Measurements from ENCODE around the gene TLR4.

TLR4 gene

GRCh38 chr9:117704024-117704575 is at the start of gene TLR4:
TSS of gene TLR4 (plus strand) at chr9:117704403. CDS start at chr9:117704473, 70 bp downstream.
- no peak within 1 kb of the TSS for H3K27ac Mint-ChIP-seq
- H3K4me1 Mint-ChIP-seq (ENCODE audit: low read depth) = peaks cover 8% of the 10 kb centered on the region
- H3K27me3 Mint-ChIP-seq = peaks cover 5% of the 10 kb centered on the region
- H3K9me3 Mint-ChIP-seq = peaks cover 4% of the 10 kb centered on the region
- peak within 1 kb of the TSS; percentile 37 for H3K4me3 Mint-ChIP-seq
- peaks cover 6% of the 10 kb centered on the region for H3K36me3 Mint-ChIP-seq (ENCODE audit: low read depth)

- no peaks in the 10 kb centered on the region for H3K36me3 Mint-ChIP-seq (ENCODE audit: low read depth)
- no peaks in the 10 kb centered on the region for H3K27me3 Mint-ChIP-seq
- no peak overlapping the region for H3K27ac Mint-ChIP-seq
- H3K4me3 Mint-ChIP-seq = no peak overlapping the region
- no peaks in the 10 kb centered on the region for H3K4me1 Mint-ChIP-seq (ENCODE audit: low read depth)
- H3K9me3 Mint-ChIP-seq = peaks cover 4% of the 10 kb centered on the region
These were observed 48.2 kb upstream of the TLR4 start for GRCh38 chr9:117656002-117656401.

GRCh38 chr9:117662651-117663050 is 41.6 kb upstream of the TLR4 start:
- H3K4me1 Mint-ChIP-seq (ENCODE audit: low read depth) = no peaks in the 10 kb centered on the region

GRCh38 chr9:117664419-117664818 is 39.8 kb upstream of the TLR4 start:
- peaks cover 4% of the 10 kb centered on the region for H3K9me3 Mint-ChIP-seq

More at GRCh38 chr9:117662651-117663050, 41.6 kb upstream of the TLR4 start:
- no peak overlapping the region for H3K27ac Mint-ChIP-seq
- peaks cover 4% of the 10 kb centered on the region for H3K9me3 Mint-ChIP-seq
- H3K27me3 Mint-ChIP-seq = no peaks in the 10 kb centered on the region
- H3K36me3 Mint-ChIP-seq (ENCODE audit: low read depth) = no peaks in the 10 kb centered on the region
- H3K4me3 Mint-ChIP-seq = no peak overlapping the region

GRCh38 chr9:117665601-117666385 is 38.4 kb upstream of the TLR4 start:
- H3K27me3 Mint-ChIP-seq = no peaks in the 10 kb centered on the region
- no peaks in the 10 kb centered on the region for H3K9me3 Mint-ChIP-seq
- H3K4me1 Mint-ChIP-seq (ENCODE audit: low read depth) = no peaks in the 10 kb centered on the region
- no peak overlapping the region for H3K27ac Mint-ChIP-seq
- H3K36me3 Mint-ChIP-seq (ENCODE audit: low read depth) = no peaks in the 10 kb centered on the region
- no peak overlapping the region for H3K4me3 Mint-ChIP-seq

More at GRCh38 chr9:117664419-117664818, 39.8 kb upstream of the TLR4 start:
- no peaks in the 10 kb centered on the region for H3K27me3 Mint-ChIP-seq
- H3K4me1 Mint-ChIP-seq (ENCODE audit: low read depth) = no peaks in the 10 kb centered on the region
- H3K27ac Mint-ChIP-seq = no peak overlapping the region
- no peak overlapping the region for H3K4me3 Mint-ChIP-seq
- H3K36me3 Mint-ChIP-seq (ENCODE audit: low read depth) = no peaks in the 10 kb centered on the region

GRCh38 chr9:117671468-117671867 is 32.7 kb upstream of the TLR4 start:
- Mint-ChIP-seq H3K27ac (no peak overlapping the region), H3K4me1 (ENCODE audit: low read depth) (no peaks in the 10 kb centered on the region), H3K36me3 (ENCODE audit: low read depth) (no peaks in the 10 kb centered on the region), H3K4me3 (no peak overlapping the region), H3K9me3 (peaks cover 4% of the 10 kb centered on the region), H3K27me3 (peaks cover 6% of the 10 kb centered on the region)

- Mint-ChIP-seq H3K27me3 (peaks cover 6% of the 10 kb centered on the region), H3K4me1 (ENCODE audit: low read depth) (no peaks in the 10 kb centered on the region), H3K36me3 (ENCODE audit: low read depth) (no peaks in the 10 kb centered on the region), H3K9me3 (peaks cover 4% of the 10 kb centered on the region), H3K4me3 (no peak overlapping the region), H3K27ac (no peak overlapping the region)
These were observed 31.8 kb upstream of the TLR4 start for GRCh38 chr9:117672369-117672768.

- Mint-ChIP-seq H3K4me1 (ENCODE audit: low read depth) (no peaks in the 10 kb centered on the region), H3K27ac (no peak overlapping the region), H3K9me3 (peaks cover 4% of the 10 kb centered on the region), H3K36me3 (ENCODE audit: low read depth) (no peaks in the 10 kb centered on the region), H3K27me3 (peaks cover 12% of the 10 kb centered on the region), H3K4me3 (no peak overlapping the region)
These were observed 26.6 kb upstream of the TLR4 start for GRCh38 chr9:117677572-117677971.

GRCh38 chr9:117678871-117679270 is 25.3 kb upstream of the TLR4 start:
- Mint-ChIP-seq H3K4me3 (no peak overlapping the region), H3K27me3 (peaks cover 12% of the 10 kb centered on the region)

GRCh38 chr9:117679416-117679815 is 24.8 kb upstream of the TLR4 start:
- no peak overlapping the region for H3K27ac Mint-ChIP-seq
- H3K4me3 Mint-ChIP-seq = no peak overlapping the region
- peaks cover 18% of the 10 kb centered on the region for H3K27me3 Mint-ChIP-seq
- peaks cover 4% of the 10 kb centered on the region for H3K9me3 Mint-ChIP-seq
- no peaks in the 10 kb centered on the region for H3K36me3 Mint-ChIP-seq (ENCODE audit: low read depth)
- no peaks in the 10 kb centered on the region for H3K4me1 Mint-ChIP-seq (ENCODE audit: low read depth)

More at GRCh38 chr9:117678871-117679270, 25.3 kb upstream of the TLR4 start:
- no peaks in the 10 kb centered on the region for H3K4me1 Mint-ChIP-seq (ENCODE audit: low read depth)
- H3K27ac Mint-ChIP-seq = no peak overlapping the region
- H3K9me3 Mint-ChIP-seq = peaks cover 4% of the 10 kb centered on the region
- H3K36me3 Mint-ChIP-seq (ENCODE audit: low read depth) = no peaks in the 10 kb centered on the region

GRCh38 chr9:117681888-117682287 is 22.3 kb upstream of the TLR4 start:
- Mint-ChIP-seq H3K27me3 (peaks cover 22% of the 10 kb centered on the region), H3K36me3 (ENCODE audit: low read depth) (no peaks in the 10 kb centered on the region), H3K27ac (no peak overlapping the region), H3K4me3 (no peak overlapping the region), H3K9me3 (no peaks in the 10 kb centered on the region), H3K4me1 (ENCODE audit: low read depth) (no peaks in the 10 kb centered on the region)

GRCh38 chr9:117682955-117683710 is 21.1 kb upstream of the TLR4 start:
- H3K27me3 Mint-ChIP-seq = peaks cover 23% of the 10 kb centered on the region
- H3K9me3 Mint-ChIP-seq = peaks cover 4% of the 10 kb centered on the region
- H3K4me3 Mint-ChIP-seq = no peak overlapping the region
- H3K36me3 Mint-ChIP-seq (ENCODE audit: low read depth) = no peaks in the 10 kb centered on the region
- no peak overlapping the region for H3K27ac Mint-ChIP-seq
- no peaks in the 10 kb centered on the region for H3K4me1 Mint-ChIP-seq (ENCODE audit: low read depth)

GRCh38 chr9:117687532-117687931 is 16.7 kb upstream of the TLR4 start:
- Mint-ChIP-seq H3K27me3 (peaks cover 17% of the 10 kb centered on the region), H3K27ac (no peak overlapping the region), H3K4me1 (ENCODE audit: low read depth) (no peaks in the 10 kb centered on the region), H3K36me3 (ENCODE audit: low read depth) (no peaks in the 10 kb centered on the region), H3K9me3 (peaks cover 11% of the 10 kb centered on the region), H3K4me3 (no peak overlapping the region)

GRCh38 chr9:117691367-117691766 is 12.8 kb upstream of the TLR4 start:
- Mint-ChIP-seq H3K36me3 (ENCODE audit: low read depth) (no peaks in the 10 kb centered on the region), H3K4me1 (ENCODE audit: low read depth) (no peaks in the 10 kb centered on the region), H3K9me3 (peaks cover 21% of the 10 kb centered on the region), H3K27ac (no peak overlapping the region), H3K4me3 (no peak overlapping the region), H3K27me3 (peaks cover 6% of the 10 kb centered on the region)

GRCh38 chr9:117696154-117696553 is 8.0 kb upstream of the TLR4 start:
- H3K27me3 Mint-ChIP-seq = no peaks in the 10 kb centered on the region
- peaks cover 15% of the 10 kb centered on the region for H3K9me3 Mint-ChIP-seq
- H3K36me3 Mint-ChIP-seq (ENCODE audit: low read depth) = no peaks in the 10 kb centered on the region
- H3K4me1 Mint-ChIP-seq (ENCODE audit: low read depth) = no peaks in the 10 kb centered on the region
- no peak overlapping the region for H3K27ac Mint-ChIP-seq
- H3K4me3 Mint-ChIP-seq = no peak overlapping the region
